Activated CD4-positive, alpha-beta T cell treated with anti-CD3 and anti-CD28 coated beads, Interleukin-2, amount 50 U/mL, for 24 hours (primary cell): ENCODE results near the gene ABLIM1.

Experiments
- DNase-seq, 2 donors: peaks; one replicate each; pipeline ENCODE4 v3.0.0-alpha.2; 2020; ENCODE audit warnings: low read depth in 1 of 2, low spot score in 1 of 2

Gene ABLIM1

DNA sequence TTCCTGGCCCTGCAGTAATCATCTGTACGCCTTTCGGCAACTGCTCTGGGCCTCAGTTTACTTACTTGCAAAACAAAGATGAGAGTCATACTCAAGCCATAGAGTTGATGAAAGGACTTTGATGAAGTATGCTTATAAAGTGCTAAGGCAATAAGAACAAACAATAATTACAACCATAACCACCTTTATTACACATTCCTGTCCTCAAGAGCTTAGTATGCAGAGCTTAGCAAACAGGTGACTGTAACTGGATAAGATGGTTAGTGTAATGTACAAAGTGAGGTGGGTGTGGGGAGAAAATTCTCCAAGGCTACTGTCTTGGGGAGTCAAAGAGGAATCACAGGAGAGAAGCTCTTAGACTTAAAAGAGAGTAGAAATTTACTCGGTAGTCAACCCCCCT is 136.8 kb downstream of the ABLIM1 start:
- no peak for DNase-seq

DNA sequence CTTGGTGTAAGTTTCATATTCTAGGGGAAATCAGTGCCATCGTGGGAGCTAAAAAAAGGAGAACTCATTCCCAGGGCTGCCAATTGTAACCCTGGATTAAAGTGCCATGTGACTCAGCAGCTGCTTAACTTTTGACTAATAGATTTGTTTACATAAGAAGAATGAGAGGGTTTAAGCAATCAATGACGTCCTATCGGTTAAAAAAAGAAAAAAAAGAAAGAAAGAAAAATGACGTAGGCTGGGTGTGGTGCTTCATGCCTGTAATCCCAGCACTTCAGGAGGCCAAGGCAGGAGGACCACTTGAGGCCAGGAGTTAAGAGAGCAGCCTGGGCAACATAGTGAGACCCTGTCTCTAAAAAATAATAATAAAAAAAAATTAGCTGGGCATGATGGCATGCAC is 137.6 kb downstream of the ABLIM1 start:
- no peak for DNase-seq

DNA sequence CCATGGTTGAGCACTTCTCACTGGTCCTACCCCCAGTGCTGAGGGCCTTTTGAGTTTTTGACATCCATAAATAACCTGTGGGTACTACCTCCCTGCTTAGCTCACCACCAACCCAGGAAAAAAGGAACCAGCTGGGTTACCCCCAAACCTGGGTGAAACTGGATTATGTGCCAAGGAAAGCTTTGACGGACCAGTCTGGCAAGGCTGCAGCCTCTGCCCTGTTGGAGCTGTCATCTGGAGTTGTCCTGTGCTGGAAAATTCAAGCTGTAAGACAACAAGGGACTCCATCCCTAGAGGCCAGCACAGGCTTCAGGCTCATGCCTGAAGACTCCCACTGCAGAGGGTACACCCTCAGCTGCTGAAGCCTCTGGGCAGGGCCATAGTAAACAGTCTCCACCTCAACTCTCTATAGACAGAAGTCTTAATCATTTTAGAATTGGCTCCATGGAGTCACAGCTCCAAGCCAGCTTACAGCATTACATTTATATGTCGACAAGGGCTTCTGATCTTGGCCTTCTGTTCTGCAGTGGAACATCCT is 138.2 kb downstream of the ABLIM1 start:
- DNase-seq = no peak

DNA sequence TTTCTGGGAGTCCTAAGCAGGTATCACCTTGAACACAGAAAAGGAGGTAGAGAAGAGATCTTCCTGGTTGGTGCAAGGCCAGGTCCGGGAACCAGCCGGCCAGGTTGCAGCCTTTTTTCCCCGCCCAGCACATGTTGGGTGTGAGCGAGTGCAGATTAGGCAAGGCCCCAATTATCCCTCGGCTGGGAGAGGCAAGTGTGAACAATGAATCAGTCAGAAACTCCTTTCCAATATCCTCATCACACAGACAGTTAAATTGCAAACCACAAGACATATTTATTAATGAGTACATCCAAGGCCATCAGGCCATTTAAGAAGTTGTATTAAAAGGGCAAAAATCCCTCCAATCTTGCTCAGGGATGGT is 138.8 kb downstream of the ABLIM1 start:
- DNase-seq = no peak

DNA sequence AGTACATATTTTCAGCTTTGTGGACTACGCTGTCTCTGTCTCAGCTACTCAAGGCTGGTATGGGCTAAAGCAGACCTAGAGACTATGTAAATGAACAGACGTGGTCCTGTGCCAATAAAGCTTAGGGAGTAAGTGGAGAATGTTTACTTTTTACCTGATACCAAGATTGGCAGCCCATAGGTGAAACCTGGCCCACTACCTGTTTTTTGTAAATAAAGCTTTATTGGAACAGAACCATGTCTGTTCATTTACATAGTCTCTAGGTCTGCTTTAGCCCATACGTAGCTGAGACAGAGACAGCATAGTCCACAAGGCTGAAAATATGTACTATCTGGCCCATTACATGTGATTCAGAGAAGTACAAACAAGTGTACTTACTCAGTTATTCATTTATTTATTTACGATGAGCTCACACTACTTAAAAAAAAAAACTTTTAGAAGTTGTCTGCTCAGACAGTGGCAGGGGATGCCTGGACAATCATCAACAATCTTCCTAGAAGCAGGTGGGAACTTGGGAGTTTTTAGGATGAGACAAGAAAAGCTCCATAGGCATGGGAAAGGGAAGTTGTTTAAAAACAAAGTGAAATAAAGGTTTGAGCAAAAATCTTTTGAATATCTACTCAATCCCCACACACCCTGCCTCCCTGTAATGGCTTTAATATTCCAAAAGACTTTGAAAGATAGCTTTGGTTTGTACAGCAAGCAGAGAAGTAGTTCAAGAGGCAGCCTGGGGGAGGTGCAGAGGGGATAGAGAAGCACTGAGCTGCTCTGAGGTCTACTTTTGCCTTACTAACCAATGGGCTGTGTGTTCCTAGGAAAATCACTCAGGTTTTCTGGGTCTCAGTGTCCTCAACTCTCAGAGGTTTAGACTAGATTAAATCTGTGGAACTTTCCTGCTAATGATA is 139.4 kb downstream of the ABLIM1 start:
- DNase-seq = no peak

DNA sequence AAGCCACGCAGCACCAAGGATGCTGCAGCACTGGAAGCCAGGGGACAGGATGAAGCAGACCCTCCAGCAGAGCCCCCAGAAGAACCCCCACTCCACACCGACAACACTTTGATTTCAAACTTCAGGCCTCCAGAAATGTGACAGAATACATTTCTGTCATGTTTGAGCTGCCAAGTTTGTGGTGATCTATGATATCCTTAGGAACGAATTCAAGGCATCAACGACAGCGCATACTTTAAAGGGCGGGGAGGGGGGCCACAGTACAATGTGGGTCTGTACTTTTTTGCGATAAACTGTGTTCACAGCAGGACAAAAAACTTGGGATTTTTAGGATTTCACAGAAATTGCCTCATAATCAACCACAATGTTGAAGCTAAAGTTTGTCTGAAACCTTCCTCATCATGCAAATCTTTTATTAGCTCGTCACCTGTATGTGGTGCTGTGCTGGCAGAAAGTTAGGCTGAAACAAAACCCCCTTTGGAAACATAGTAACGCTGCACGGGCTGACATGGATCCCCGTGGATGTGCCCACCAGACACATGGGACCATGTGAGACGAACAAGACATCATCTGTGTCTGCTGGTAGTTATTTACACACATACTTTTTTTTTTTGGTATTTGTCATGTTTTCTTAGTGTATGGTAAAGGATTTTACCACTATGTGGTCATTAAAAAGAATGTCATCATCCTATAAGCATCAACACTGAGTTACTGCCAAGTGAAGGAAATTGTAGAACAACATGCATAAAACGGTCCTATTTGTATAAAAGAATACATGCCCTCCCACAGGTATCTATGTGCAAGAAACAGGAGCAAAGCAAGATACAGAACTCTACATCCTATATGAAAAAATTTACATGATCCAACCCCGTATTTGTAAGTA is 140.5 kb downstream of the ABLIM1 start:
- no peak for DNase-seq

DNA sequence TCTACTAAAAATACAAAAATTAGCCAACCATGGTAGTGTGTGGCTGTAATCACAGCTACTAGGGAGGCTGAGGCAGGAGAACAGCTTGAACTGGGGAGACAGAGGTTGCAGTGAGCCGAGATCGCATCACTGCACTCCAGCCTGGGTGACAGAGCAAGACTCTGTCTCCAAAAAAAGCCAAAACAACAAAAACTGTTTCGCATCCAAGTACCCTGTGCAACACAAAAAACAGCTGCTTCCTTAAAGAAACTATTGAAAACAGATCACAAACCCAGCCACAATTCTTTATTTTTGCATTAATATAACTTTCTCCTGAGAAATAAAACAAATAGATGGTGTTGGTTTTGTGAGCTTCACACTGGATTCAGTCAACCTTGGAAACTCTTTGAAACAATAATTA is 141.7 kb downstream of the ABLIM1 start:
- no peak for DNase-seq

DNA sequence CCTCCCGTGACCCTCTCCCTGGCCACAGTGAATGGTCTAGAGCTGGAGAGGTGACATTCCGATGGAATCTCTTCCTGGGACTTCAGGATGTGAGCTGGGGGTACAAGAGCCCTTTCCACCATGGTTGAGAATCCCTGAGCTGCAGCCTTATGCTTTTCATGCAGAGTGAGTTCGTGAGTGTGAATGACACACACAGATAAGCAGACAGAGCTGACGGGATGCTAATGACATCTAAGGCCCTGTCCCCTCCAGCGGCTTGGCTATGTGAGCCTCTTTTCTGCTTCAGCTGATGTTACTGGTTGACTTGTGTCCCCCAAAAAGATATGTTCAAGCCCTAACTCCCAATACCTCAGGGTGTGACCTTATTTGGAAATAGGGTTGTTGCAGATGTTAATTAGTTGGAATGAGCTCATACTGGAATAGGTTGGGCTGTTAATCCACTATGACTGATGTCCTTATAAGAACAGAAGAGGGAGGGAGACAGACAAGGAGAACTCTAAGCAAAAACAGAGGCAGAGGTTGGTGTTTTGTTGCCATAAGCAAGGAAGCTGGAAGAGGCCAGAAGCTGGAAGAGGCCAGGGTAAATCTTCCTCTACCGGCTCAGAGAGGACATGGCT is 142.7 kb downstream of the ABLIM1 start:
- DNase-seq = no peak

DNA sequence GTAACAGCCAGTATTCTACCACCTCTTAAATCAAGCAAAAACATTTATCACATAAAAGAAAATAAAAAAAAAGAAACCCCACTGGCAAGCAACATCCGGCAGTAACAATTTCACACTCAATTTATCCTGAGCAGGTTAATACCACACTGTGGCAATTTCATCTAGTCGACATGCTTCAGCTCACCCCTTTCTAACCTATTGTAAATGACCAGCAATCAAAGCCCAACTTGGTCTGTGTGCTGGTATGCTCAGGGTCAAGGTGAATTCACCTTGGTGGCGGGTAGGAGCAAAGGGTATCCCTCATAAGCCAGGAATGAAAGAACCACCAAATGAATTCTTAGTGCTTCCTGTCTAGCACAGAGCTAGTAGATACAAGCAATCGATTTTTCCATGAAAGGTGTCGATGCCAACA is 144.7 kb downstream of the ABLIM1 start:
- no peak for DNase-seq

DNA sequence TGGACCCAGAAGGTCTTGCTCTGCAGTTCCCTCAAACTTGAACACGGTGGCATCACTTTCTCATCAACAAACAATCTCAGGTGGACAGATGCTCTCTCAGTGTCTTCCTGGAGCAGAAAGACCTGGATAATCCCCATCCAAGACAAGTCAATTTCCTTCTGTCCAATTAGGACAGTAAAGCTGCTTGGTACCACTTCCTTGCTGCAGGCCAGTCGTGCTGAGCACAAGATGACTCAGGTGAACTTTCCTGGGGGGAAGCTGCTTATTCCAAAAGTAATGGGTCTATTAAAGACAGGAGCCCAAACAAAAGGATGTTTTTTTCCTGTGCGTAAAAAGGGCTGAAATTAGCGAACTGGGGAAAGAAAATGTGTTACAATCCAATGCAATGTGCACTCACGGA is 146.2 kb downstream of the ABLIM1 start:
- no peak for DNase-seq

DNA sequence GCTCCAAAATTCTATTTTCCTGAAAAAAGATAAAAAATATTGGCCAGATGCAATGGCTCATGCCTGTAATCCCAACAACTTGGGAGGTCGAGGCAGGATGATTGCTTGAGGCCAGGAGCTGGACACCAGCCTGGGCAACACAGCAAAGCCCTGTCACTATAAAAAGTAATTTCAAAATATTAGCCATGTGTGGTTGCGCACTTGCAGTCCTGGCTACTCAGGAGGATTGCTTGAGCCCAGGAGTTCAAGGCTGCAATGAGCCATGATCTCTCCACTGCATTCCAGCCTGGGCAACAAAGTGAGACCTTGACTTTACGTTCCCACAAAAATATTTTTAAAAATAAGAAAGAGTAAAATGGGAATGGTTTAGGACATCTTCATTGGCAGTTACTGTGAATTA is 149.7 kb downstream of the ABLIM1 start:
- no peak for DNase-seq

DNA sequence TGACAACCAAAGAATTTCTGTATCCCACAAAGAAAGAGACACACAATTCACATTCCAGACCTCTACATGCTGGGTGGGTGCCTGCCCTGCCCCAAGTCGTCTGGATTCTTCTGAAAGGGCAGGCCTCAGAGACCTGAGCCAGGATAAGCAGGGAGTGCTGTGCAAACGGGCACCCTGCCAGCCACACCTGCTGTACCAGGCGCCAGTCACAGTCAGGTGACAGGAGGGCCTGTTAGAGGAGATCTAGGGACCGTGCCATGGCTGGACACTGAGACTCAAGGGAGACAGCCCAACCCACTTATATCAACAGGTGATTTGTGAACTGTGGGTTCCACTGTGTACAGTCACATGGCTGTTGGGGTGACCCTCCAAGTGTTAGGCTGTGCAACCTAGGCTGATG is 150.6 kb downstream of the ABLIM1 start:
- no peak for DNase-seq

DNA sequence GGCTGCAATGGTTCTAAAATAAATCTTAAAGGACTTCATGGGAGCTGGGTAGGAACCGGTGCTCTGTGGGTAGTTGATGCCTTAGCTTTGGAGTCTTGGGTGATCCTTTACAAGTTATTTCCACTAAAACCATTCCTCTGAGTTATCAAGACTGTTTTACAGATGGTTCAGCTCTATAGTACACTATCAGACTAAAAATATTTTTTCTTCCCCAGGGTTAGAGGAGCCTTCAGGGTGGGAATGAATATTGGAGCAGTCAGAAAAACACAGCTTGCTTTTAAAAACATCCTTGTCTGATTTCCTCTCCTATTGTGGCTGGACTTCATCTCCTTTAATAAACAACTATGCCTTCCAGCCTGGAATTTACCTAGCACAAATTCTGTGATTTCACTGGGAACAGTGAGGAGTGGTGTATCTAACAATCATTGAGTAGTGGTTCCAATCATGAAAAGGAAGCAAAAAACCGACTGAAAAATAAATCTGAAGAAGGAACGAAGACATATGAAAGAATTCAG is 151.1 kb downstream of the ABLIM1 start:
- no peak for DNase-seq

DNA sequence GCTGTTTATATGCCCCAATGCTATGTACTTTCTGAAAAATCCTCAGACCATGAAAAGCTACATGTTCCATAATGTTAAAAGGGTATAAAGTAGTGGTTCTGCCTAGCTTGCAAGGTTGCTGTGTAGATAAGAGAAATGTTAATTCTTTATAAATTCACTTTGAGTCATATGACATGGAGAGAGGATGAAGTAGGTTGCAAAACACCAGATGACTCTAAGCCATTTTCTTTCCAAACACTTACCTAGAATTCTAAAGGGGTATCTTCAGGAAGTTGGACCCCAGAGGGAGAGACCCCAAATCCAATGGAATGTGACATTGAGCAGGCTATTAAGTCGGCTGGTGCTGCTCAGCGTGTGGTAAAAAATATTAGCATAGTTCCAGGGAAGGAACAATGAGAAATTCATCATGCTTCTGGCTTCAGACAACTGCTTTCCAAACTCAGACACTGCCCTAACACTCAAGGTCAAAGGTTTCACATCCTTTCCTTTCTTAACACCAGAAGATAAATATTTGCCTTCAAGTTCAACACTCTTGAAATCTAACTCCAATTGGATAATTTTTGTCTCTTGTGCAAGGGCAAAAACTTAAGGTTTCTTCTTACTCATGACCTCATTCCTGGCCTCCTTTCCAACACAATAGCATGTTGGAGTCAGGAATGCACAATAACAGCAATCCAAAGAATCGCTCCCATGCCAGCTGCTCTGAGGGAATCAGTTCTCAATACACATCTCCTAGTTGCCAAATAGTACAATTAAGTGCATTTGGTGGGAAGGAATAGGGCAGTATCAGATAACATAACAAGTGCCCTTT is 153.1 kb downstream of the ABLIM1 start:
- DNase-seq = no peak

DNA sequence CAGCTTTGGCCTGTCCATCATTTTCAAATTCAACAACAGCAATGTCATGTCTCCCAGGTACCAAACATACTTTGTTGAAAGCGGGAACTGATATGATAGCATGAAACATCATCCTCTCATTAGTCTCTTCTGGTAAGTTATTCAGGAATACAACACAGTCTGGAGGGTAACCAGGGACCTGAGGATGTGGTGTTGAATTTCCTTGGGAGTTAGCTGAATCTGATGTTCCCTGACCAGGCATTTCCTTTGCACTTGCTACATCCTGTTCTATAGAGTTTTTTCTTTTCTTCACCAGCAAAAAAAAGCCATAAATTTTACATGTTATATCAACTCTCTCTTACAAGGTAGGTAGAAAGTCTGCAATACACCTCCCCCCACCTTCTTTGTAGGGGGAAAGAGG is 156.0 kb downstream of the ABLIM1 start:
- DNase-seq = no peak

DNA sequence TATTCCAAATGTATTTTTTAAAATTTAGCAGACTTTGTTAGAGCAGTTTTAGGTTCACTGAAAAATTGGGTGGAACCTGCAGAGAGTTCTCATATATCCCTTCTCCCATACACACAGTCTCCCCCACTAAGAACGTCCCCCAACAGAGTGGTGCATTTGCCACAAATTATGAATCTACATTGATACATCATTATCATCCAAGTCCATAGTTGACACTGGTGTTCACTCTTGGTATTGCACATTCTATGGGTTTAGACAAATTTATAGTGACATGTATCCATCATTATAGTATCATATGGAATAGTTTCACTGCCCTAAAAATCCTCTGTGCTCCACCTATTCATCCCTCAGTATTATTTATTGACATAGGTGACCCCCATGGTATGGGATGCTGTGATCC is 156.4 kb downstream of the ABLIM1 start:
- no peak for DNase-seq

DNA sequence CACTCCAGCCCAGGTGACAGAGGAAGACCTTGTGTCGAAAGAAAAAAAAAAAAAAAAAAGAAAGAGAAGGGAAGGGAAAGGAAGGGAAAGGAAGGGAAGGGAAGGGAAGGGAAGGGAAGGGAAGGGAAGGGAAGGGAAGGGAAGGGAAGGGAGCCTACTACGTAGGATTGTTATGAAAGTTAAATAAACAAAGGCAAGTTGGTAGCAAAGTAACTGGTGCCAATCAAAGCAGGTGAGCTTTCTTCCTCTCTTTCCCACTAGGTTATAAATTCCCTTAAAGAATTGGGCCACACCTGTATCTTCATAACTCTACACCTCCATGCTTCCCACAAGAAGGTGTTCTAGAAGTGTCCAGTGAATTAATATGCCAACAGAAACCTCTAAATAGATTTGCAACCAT is 157.4 kb downstream of the ABLIM1 start:
- no peak for DNase-seq

DNA sequence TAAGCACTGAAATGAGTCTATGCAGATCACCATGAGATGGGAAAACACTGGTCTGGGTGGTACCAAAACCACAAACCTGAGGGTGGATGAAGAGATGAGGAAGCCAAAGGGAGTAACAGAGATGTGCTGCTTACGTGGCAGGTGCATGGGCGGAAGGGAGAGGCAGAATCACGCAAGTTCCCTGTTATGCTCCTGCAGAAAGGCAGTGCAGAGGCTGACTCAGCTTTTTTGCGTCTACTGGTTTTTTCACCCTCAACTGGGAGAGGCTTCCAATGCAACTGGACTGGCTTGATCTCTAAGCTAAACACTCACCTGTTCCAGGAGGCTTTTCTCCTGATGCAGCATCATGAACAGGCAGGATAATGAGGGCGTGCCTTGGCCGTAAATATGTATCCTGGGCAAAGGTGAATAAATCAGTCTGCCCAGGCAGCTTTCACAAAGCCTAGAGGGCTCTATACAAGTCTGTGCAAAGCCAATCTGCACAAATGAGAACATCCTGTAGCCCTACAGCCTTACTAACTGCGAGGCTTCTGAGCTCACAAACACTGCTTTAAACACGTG is 158.4 kb downstream of the ABLIM1 start:
- DNase-seq = peak; percentile 44 to 85

DNA sequence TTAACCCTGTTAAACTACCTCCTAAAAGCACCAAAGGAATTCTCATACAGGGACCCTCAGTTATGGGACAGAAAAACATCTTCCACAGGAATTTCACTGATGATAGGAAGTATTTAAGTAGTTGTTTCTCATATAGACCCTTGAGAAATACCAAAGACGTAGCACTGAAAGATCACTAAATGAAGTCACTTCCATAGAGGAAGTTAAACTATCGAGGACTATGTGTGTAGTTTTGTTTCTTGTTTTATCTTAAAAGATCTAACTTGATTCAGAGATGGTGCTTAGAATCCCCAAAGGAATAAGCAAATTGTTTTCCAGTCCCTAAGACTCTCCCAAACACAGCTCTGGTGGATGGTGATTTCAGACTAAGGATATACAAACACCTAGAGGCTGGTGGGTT is 159.0 kb downstream of the ABLIM1 start:
- DNase-seq = no peak

DNA sequence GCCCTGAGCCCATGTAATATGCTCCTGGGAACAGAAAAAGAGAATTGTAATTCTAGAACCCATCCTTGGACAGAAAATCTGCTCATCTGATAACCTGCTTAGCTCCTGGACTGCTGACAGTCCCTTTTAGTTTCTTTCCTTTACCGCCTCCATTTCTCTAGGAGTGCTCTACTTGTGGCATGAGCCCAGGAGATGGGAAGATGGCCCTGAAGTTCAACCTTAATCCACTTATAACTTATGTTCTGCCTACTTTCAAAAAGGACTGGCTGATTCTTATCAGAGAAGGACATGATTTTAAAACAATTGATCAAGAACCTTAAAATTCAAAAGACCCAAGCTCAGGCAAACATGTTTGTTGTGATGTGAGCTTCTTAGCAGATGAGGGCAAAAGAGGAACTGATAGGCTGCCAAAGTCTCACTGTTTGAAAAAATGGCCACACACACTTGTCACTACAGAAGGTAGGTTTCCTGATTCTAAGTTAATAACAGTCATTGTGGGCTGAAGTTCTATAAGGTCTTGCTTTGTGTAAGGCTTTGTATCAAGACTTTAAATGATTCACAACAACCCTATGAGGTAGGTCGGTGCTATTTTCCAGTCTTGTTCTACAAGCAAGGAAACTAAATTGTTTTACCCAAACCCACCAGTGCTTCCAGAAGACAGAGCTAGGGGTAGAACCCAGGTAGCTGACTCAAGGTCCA is 159.5 kb downstream of the ABLIM1 start:
- DNase-seq = no peak
